Brain microvascular endothelial cell (primary cell): Measurements from ENCODE around the gene DNAJC5.

Experiments
- DNase-seq: peaks from one replicate; pipeline ENCODE4 v3.0.0-alpha.2; 2020
- H3K27ac ChIP-seq: fragments of 250-450 bp; sonication (Bioruptor Pico); 2 replicates; pipeline ENCODE4 v1.5.1; 2020; ENCODE audit warnings: mild to moderate bottlenecking, moderate library complexity
- H3K27me3 ChIP-seq: fragments of 250-450 bp; sonication (Bioruptor Pico); replicated peaks from 2 replicates; pipeline ENCODE4 v1.5.1; 2020; ENCODE audit warnings: mild to moderate bottlenecking
- H3K36me3 ChIP-seq: fragments of 250-450 bp; sonication (Bioruptor Pico); replicated peaks from 2 replicates; pipeline ENCODE4 v1.5.1; 2020; ENCODE audit warnings: mild to moderate bottlenecking
- H3K4me3 ChIP-seq: 2 replicates; pipeline ENCODE4 v1.5.1; 2011; ENCODE audit warnings: low read depth, mild to moderate bottlenecking, control low read depth, low read length, moderate library complexity
- CTCF ChIP-seq: IDR thresholded peaks from 2 replicates; pipeline ENCODE4 v1.5.1; 2011; ENCODE audit warnings: low read depth, mild to moderate bottlenecking, moderate library complexity, low read length, control low read depth, inconsistent platforms; ENCODE audit errors: missing control alignments
- in situ Hi-C: cut with HindIII; loops from 2 replicates; pipeline ENCODE4 v1.10.0; 2017; ENCODE audit warnings: low sequenced_read_pairs, low pct_ligation_motif_present

DNAJC5 gene

DNA sequence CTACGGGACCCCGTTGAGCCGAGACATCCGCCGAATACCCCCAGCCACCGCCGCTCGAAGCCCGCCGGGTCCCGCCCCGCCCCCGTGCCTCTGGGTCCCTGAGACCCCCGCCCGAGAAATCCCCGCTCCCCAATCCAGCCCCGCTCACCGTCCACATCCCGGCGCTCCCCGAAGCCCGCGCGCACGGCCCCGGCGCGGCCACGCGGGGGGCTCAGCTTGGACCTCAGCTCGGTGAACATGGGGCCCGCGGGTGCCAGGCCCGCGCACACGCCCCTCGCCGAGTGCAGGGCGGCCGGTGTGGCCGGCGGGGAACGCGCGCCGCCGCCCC is 84.3 kb downstream of the DNAJC5 start:
- H3K27ac ChIP-seq: no peak overlapping the region
- no peak for DNase-seq
- TF ChIP-seq CTCF: no peak
- in situ Hi-C loops: no loop called here
- H3K36me3 ChIP-seq: peaks cover 9% of the 10 kb centered on the region
- peak overlapping the region; percentile 47 for H3K4me3 ChIP-seq
- H3K27me3 ChIP-seq: no peaks in the 10 kb centered on the region

DNA sequence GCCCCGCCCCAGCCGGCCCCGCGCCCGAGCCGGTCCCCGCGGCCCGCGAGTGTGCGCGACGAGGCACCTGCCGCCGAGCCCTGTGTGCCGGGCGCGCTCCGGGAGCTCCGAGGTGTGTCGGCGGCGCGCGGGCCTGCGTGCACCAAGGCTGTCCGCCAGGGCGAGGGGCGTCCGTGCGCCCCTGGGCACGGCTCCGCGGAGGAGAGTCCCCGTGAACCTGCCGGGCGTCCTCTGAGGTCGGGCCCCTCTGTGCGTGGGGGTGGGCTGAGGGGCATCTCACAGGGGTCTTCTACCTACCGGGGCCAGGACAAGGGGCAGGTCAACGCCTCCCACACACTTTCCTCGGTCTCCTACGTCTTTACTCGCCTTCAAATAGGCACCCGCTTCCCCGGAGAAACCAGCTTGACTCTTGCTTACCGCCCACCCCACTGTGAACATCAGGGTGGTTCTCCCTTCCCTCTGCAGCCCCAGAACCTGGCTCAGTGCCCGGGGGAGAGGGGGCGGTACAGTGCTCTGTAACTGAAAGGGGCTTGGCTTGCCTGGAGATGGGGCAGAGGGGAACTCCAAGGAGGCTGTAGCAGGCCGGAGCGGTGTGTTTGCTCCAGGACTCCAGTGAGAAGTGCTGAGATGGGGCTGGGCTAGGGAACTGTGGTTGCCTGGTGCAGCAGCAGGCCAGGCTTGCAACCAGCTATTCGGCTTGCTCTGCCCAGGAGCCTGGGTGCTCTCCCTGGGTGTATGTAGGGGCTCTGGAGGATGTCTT is 84.8 kb downstream of the DNAJC5 start, which contains the start of gene SAMD10:
Gene SAMD10, minus strand, starts transcription at position 86 of the 760 bp plus-strand sequence. CDS start 175 bp downstream, outside the sequence.
- in situ Hi-C loops: no loop called here
- DNase-seq: no peak
- H3K27ac ChIP-seq: no peak within 1 kb of the TSS
- no peak for TF ChIP-seq CTCF
- H3K27me3 ChIP-seq: no peaks in the 10 kb centered on the region
- H3K36me3 ChIP-seq: peaks cover 15% of the 10 kb centered on the region
- peak within 1 kb of the TSS; percentile 47 for H3K4me3 ChIP-seq

DNA sequence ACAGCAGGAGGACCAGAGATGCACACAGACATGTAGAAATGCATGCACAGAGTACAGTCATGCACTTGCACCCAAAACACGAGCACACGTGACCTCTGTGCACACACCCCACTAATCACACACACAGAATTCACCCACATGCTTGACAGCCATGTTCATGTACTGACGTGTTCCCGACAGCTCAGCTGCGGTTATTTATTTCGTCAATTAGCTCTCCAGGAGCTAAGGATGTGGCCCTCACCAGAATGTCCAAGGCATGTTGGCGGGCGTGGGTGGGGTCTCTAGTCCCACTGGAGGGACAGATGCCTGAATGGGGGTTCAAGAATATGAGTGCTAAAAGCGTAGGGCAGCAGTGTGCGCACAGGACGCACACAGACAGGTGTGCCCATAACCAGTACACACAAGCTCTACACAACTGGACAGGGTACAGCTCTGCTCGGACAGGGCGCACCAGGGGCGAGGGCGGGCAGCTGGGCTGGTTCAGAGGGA is 85.4 kb downstream of the DNAJC5 start:
- TF ChIP-seq CTCF: no peak
- no peak overlapping the region for H3K27ac ChIP-seq
- DNase-seq: no peak
- peak overlapping the region; percentile 76 for H3K4me3 ChIP-seq
- H3K36me3 ChIP-seq: peaks cover 20% of the 10 kb centered on the region
- no peaks in the 10 kb centered on the region for H3K27me3 ChIP-seq
- in situ Hi-C loops: no loop called here

DNA sequence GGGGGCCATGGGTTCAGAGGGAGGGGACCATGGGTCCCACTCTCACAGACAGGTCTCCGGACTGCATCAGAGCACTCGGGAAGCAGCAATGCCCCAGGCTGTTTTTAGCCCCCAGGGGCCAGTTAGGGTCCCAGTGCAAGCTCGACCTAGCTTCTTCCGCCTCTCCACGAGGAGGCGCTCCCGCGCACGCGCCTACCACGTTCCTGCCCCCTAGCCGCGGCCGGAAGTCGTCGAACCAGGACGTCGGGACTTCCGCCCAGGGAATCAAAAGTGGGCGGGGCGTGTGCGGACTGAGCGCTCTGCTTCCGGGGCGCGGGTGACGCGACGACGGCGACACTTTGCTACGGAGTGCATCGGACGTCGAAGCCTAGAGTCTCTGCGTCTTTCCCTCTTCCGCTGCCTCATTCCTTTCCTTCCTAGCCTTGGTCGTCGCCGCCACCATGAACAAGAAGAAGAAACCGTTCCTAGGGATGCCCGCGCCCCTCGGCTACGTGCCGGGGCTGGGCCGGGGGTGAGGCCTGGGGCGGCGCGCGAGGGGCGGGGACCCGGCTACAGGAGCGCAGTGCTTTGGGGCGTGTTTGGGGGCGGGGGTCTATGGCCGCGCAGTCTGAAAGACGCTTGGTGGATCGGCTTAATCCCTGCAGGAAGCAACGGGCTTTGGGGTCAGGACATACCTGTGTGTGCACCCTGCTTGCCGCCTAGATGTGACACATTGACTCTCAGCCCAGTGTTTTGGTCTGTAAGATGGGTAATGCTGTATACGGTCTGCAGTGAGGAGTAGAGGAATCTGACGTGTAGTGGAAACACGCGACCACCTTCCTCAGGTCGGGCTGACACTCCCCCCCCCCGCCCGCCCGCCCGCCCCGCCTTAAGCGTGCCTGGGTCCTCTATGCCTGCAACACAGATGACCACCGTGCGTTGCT is 86.1 kb downstream of the DNAJC5 start, which contains the start of gene PRPF6:
Gene PRPF6, plus strand, starts transcription at position 327 of the 923 bp plus-strand sequence. Its CDS starts 114 bp downstream, at position 441.
- H3K27ac ChIP-seq: peak within 1 kb of the TSS; percentile 47
- peak; percentile 93 for TF ChIP-seq CTCF
- peaks cover 27% of the 10 kb centered on the region for H3K36me3 ChIP-seq
- in situ Hi-C loops: no loop called here
- H3K4me3 ChIP-seq: peak within 1 kb of the TSS; percentile 76
- H3K27me3 ChIP-seq: no peaks in the 10 kb centered on the region
- peak; percentile 84 for DNase-seq

DNA sequence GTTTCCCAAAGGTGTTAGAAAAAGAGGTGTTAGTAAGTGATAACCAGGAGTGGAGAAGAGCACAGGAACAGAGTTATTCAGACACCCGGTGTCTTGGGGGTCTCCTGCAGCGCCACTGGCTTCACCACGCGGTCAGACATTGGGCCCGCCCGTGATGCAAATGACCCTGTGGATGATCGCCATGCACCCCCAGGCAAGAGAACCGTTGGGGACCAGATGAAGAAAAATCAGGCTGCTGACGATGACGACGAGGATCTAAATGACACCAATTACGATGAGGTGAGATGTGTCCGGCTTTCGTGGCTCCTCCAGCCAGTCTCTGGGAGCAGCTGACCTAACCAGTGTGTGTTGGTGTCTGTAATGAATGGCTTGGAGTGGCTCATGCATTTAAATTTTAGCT is 88.0 kb downstream of the DNAJC5 start:
- H3K27ac ChIP-seq: no peak overlapping the region
- H3K36me3 ChIP-seq: peaks cover 38% of the 10 kb centered on the region
- no peak for DNase-seq
- no peak overlapping the region for H3K4me3 ChIP-seq
- TF ChIP-seq CTCF: no peak
- in situ Hi-C loops: no loop called here
- no peaks in the 10 kb centered on the region for H3K27me3 ChIP-seq
